Activated effector memory CD4-positive, alpha-beta T cell treated with anti-CD3 and anti-CD28 coated beads, Interleukin-2, amount 50 U/mL, for 16 hours (primary cell): Measurements from ENCODE around the gene ASB1.

Source experiments
- DNase-seq: peaks from one replicate; pipeline ENCODE4 v3.0.0-alpha.2; 2020

The ASB1 gene

GRCh38 chr2:238473523-238473922 is 46.8 kb downstream of the ASB1 start:
- no peak for DNase-seq

- DNase-seq: no peak
Measured at GRCh38 chr2:238475034-238475433, 48.3 kb downstream of the ASB1 start.

- DNase-seq: no peak
Measured at GRCh38 chr2:238475566-238475965, 48.8 kb downstream of the ASB1 start.

GRCh38 chr2:238476258-238476657 is 49.5 kb downstream of the ASB1 start:
- DNase-seq: no peak

- DNase-seq: no peak
Measured at GRCh38 chr2:238478216-238478615, 51.5 kb downstream of the ASB1 start.

GRCh38 chr2:238479847-238480246 is 53.1 kb downstream of the ASB1 start:
- DNase-seq: no peak

- DNase-seq: no peak
Measured at GRCh38 chr2:238483021-238483420, 56.3 kb downstream of the ASB1 start.

- DNase-seq: no peak
Measured at GRCh38 chr2:238483656-238484055, 56.9 kb downstream of the ASB1 start.

- DNase-seq: no peak
Measured at GRCh38 chr2:238484522-238485452, 58.1 kb downstream of the ASB1 start.

- no peak for DNase-seq
Measured at GRCh38 chr2:238486123-238486848, 59.6 kb downstream of the ASB1 start.

GRCh38 chr2:238487134-238487533 is 60.4 kb downstream of the ASB1 start:
- no peak for DNase-seq

GRCh38 chr2:238487652-238488346 is 61.1 kb downstream of the ASB1 start:
- DNase-seq: no peak

GRCh38 chr2:238488347-238488826 is 61.7 kb downstream of the ASB1 start:
- no peak for DNase-seq

- no peak for DNase-seq
Measured at GRCh38 chr2:238489431-238489830, 62.7 kb downstream of the ASB1 start.

- DNase-seq: no peak
Measured at GRCh38 chr2:238489896-238490295, 63.2 kb downstream of the ASB1 start.

- DNase-seq: no peak
Measured at GRCh38 chr2:238492840-238493239, 66.1 kb downstream of the ASB1 start.

GRCh38 chr2:238493411-238493810 is 66.7 kb downstream of the ASB1 start:
- DNase-seq: no peak

GRCh38 chr2:238493880-238494572 is 67.3 kb downstream of the ASB1 start:
- no peak for DNase-seq

GRCh38 chr2:238494573-238494961 is 67.8 kb downstream of the ASB1 start:
- DNase-seq: no peak

- no peak for DNase-seq
Measured at GRCh38 chr2:238495422-238495821, 68.7 kb downstream of the ASB1 start.

GRCh38 chr2:238496756-238497609 is 70.3 kb downstream of the ASB1 start:
- DNase-seq: no peak

GRCh38 chr2:238497610-238498005 is 70.9 kb downstream of the ASB1 start:
- no peak for DNase-seq
